Upper lobe of left lung (tissue), 4 donors: ENCODE measurements around the gene UXT.

Source experiments
- EP300 ChIP-seq, 4 donors: sonication (generic); formaldehyde crosslinking; IDR thresholded peaks; one replicate each; pipeline ENCODE4 v1.5.1; 2017; ENCODE audit warnings: antibody characterized with exemption in 4 of 4, control low read depth in 2 of 4
- POLR2A ChIP-seq, 4 donors: fragments of 450-650 bp; IDR thresholded peaks; one replicate each; pipeline ENCODE4 v1.5.1; 2016 to 2017; ENCODE audit warnings: antibody characterized with exemption in 4 of 4, mild to moderate bottlenecking in 2 of 4
- TF ChIP-seq, protein P1 (sequence below), 6 experiments: fragments of 450-650 bp in 4 of 6; fragments of 200-600 bp in 2 of 6; sonication (generic) in 2 of 6; IDR thresholded peaks; one replicate each; pipeline ENCODE4 v1.5.1; 2016 to 2019; ENCODE audit warnings: antibody characterized with exemption in 6 of 6

DNA sequence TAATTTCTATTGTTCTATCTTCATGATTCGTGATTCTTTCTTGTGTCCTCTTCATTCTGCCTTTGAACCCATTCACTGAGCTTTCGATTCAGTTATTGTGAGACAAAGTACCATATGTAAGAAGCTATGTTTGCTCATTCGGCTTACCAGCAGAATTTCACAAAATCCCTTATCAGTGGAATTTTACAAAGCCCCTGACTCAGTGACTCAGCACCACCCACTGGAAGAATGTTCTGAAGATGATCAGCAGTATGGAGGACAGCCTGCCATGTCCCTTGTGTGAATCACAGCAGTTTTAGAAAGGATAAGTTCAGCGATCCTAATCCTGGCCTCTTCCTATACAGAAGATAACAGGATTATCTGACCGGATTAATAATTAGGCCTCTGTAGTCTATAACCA lies 5.8 kb upstream of the UXT start:
- TF ChIP-seq, protein P1, sequence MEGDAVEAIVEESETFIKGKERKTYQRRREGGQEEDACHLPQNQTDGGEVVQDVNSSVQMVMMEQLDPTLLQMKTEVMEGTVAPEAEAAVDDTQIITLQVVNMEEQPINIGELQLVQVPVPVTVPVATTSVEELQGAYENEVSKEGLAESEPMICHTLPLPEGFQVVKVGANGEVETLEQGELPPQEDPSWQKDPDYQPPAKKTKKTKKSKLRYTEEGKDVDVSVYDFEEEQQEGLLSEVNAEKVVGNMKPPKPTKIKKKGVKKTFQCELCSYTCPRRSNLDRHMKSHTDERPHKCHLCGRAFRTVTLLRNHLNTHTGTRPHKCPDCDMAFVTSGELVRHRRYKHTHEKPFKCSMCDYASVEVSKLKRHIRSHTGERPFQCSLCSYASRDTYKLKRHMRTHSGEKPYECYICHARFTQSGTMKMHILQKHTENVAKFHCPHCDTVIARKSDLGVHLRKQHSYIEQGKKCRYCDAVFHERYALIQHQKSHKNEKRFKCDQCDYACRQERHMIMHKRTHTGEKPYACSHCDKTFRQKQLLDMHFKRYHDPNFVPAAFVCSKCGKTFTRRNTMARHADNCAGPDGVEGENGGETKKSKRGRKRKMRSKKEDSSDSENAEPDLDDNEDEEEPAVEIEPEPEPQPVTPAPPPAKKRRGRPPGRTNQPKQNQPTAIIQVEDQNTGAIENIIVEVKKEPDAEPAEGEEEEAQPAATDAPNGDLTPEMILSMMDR (IDR thresholded peaks at IDR 0.05) = no peak
- no peak for TF ChIP-seq EP300 (IDR thresholded peaks at IDR 0.05)
- TF ChIP-seq POLR2A (IDR thresholded peaks at IDR 0.05) = no peak
